ENCODE results near the gene RBM33. TPM values are rescaled to one million over a fixed set of nuclear protein-coding genes. Genes with fewer than 3 reads are reported as not detected.

RBM33 gene
- total and polyA plus RNA-seq, 2 experiments from 2014 or later, result 10.5 to 36.0 TPM

DNA sequence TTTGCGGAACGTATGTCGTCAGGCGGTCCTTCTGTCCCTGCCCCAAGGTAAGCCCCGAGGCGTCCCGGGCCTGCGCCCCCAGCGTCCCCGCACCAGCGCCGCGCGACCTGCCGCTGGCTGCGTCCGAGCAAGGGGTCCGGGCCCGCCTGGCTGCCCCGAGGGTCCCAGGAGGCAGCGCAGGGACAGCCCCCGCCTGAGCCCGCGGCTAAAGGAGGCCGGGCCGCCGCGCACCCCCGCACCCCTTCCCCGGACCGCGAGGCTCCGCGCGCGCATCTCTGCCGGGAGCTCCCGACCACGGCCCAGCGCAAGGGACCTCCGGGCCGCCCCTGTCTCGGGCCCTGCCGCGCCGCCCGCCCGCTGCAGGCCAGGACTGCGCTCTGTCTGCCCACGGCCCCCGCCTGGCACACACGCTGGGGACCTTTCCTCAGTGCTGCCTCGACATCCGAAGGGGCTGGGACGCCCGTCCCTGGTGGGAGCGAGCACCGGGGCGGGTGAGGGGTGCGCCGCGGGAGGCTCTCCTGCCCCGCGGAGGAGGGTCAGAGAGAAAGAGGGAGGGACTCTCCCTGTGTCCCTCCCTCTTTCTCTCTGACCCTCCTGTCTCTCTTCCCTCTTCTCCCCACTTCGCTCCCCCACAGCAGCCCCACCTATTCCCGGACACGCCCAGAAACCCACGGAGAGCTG, 142.8 kb downstream of the RBM33 start:
- DNase-seq, result peak; percentile 51
- H2AFZ ChIP-seq, result peak overlapping the region; percentile 67
- no peaks in the 10 kb centered on the region for H3K9me2 ChIP-seq (ENCODE audit: insufficient read depth)
- peak overlapping the region; percentile 74 for H3K4me3 ChIP-seq
- H3K4me1 ChIP-seq (ENCODE audit: insufficient read depth), result no peaks in the 10 kb centered on the region
- no peaks in the 10 kb centered on the region for H3K79me2 ChIP-seq (ENCODE audit: insufficient read depth)
- peak overlapping the region; percentile 71 for H3K9ac ChIP-seq
- H4K20me1 ChIP-seq (ENCODE audit: insufficient read depth), result no peaks in the 10 kb centered on the region
- TF ChIP-seq EZH2 (IDR thresholded peaks at IDR 0.05; ENCODE audit: insufficient read depth, poor library complexity, severe bottlenecking), result no peak
- no peak for TF ChIP-seq EZH2phosphoT487 (IDR thresholded peaks at IDR 0.05; ENCODE audit: insufficient read depth, low read depth)
- H3K9me3 ChIP-seq (ENCODE audit: low read depth), result no peaks in the 10 kb centered on the region
- H3K4me2 ChIP-seq (ENCODE audit: unreplicated experiment), result peak overlapping the region; percentile 92
- H3F3A ChIP-seq (ENCODE audit: insufficient read depth), result peaks cover 16% of the 10 kb centered on the region
- WGBS, 2 experiments (ENCODE audit: low coverage in 1 of 2, low lambda C conversion rate in 2 of 2, missing lambda C conversion rate in 2 of 2), result 2 to 5% methylated on average over 29 to 57 of the region's 68 CpGs
- H3K27ac ChIP-seq, result no peak overlapping the region
- in situ Hi-C loops (cut with MboI), result no loop called here
- no peaks in the 10 kb centered on the region for H3K27me3 ChIP-seq (replicated peaks; ENCODE audit: insufficient read depth)
- no peaks in the 10 kb centered on the region for H3K36me3 ChIP-seq (ENCODE audit: low read depth)

DNA sequence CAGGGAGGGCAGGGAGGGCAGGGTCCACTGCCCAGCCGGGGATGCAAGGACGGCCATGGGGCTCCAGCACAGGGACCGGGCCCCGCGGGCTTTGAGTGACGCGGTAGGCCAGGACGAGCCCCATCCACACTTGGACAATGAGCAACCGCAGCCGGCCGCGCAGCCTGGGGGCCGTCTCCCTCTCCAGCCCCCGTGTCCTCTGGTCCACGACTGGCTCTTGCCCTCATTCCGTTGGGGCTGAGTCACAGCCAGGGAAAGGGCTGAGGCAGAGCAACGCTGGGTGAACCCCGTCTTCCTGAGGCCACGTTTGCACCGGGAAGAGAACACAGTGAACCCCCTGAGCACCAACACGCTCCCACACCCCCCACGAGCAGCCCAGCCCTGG, 144.1 kb downstream of the RBM33 start:
- Histone ChIP-seq H3K9ac (no peak overlapping the region), H4K20me1 (ENCODE audit: insufficient read depth) (no peaks in the 10 kb centered on the region), H3K27ac (no peak overlapping the region), H3K4me2 (ENCODE audit: unreplicated experiment) (no peak overlapping the region), H3K9me3 (ENCODE audit: low read depth) (no peaks in the 10 kb centered on the region), H3K79me2 (ENCODE audit: insufficient read depth) (no peaks in the 10 kb centered on the region), H3K4me3 (no peak overlapping the region), H3K4me1 (ENCODE audit: insufficient read depth) (no peaks in the 10 kb centered on the region), H3K9me2 (ENCODE audit: insufficient read depth) (no peaks in the 10 kb centered on the region), H3K27me3 (replicated peaks; ENCODE audit: insufficient read depth) (no peaks in the 10 kb centered on the region), H3K36me3 (ENCODE audit: low read depth) (no peaks in the 10 kb centered on the region), H3F3A (ENCODE audit: insufficient read depth) (peaks cover 16% of the 10 kb centered on the region), H2AFZ (no peak overlapping the region)
- DNase-seq, result no peak
- in situ Hi-C loops (cut with MboI), result no loop called here
- no peak for TF ChIP-seq EZH2 (IDR thresholded peaks at IDR 0.05; ENCODE audit: insufficient read depth, poor library complexity, severe bottlenecking)
- TF ChIP-seq EZH2phosphoT487 (IDR thresholded peaks at IDR 0.05; ENCODE audit: insufficient read depth, low read depth), result no peak
- WGBS, 2 experiments (ENCODE audit: low coverage in 1 of 2, low lambda C conversion rate in 2 of 2, missing lambda C conversion rate in 2 of 2), result 78 to 90% methylated on average over 9 to 22 of the region's 22 CpGs

DNA sequence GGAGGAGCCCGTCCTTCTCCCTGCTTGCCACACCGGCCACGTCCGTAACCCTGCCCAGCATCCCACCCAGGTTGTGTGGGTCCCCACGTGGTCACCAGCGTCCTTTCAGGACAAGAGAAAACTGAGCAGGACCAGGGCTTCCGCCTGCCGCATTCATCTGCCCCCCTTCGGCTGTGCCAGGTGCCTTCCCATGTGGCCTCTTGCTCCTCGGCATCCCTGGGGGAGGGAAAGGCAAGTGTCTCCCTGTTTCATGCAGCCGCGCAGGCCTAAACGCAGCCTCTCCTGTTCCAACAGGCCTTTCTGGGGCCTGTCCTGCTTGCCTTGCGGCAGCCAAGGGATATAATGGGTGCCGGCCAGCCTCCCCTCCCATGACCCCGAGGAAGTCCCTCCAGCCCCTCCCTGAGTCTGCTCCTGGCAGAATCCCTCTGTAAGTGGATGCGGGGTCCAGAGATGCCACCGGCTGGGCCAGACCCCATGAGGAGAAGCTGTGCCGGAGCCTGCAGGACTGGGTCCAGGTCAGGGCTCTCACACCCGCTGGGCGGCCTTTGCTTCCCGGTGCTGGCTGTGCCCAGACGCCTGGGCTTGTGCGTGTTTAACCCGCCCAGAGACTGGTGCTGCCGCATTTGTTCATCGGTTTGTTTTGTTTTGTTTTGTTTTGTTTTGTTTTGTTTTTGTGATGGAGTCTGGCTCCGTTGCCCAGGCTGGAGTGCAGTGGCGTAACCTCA, 144.7 kb downstream of the RBM33 start:
- no peaks in the 10 kb centered on the region for H3K36me3 ChIP-seq (ENCODE audit: low read depth)
- DNase-seq, result no peak
- H3K9me3 ChIP-seq (ENCODE audit: low read depth), result no peaks in the 10 kb centered on the region
- no peak overlapping the region for H3K4me3 ChIP-seq
- no peaks in the 10 kb centered on the region for H3K4me1 ChIP-seq (ENCODE audit: insufficient read depth)
- in situ Hi-C loops (cut with MboI), result no loop called here
- H3K9me2 ChIP-seq (ENCODE audit: insufficient read depth), result no peaks in the 10 kb centered on the region
- no peak overlapping the region for H2AFZ ChIP-seq
- no peak for TF ChIP-seq EZH2phosphoT487 (IDR thresholded peaks at IDR 0.05; ENCODE audit: insufficient read depth, low read depth)
- TF ChIP-seq EZH2 (IDR thresholded peaks at IDR 0.05; ENCODE audit: insufficient read depth, poor library complexity, severe bottlenecking), result no peak
- peaks cover 16% of the 10 kb centered on the region for H3F3A ChIP-seq (ENCODE audit: insufficient read depth)
- H3K27me3 ChIP-seq (replicated peaks; ENCODE audit: insufficient read depth), result no peaks in the 10 kb centered on the region
- no peak overlapping the region for H3K4me2 ChIP-seq (ENCODE audit: unreplicated experiment)
- WGBS, 2 experiments (ENCODE audit: low coverage in 1 of 2, low lambda C conversion rate in 2 of 2, missing lambda C conversion rate in 2 of 2), result 79 to 87% methylated on average over 29 of the region's 29 CpGs
- no peaks in the 10 kb centered on the region for H4K20me1 ChIP-seq (ENCODE audit: insufficient read depth)
- H3K9ac ChIP-seq, result no peak overlapping the region
- no peaks in the 10 kb centered on the region for H3K79me2 ChIP-seq (ENCODE audit: insufficient read depth)
- no peak overlapping the region for H3K27ac ChIP-seq

- in situ Hi-C loops (cut with MboI), result loop anchor here (10.0 kb wide), 1 partner anchor 1034 kb away; no protein-coding TSS in a partner anchor
- Histone ChIP-seq H3K27me3 (replicated peaks; ENCODE audit: insufficient read depth) (peaks cover 4% of the 10 kb centered on the region), H3F3A (ENCODE audit: insufficient read depth) (peaks cover 7% of the 10 kb centered on the region), H3K9me3 (ENCODE audit: low read depth) (no peaks in the 10 kb centered on the region), H3K4me1 (ENCODE audit: insufficient read depth) (no peaks in the 10 kb centered on the region), H2AFZ (no peak overlapping the region), H4K20me1 (ENCODE audit: insufficient read depth) (no peaks in the 10 kb centered on the region), H3K79me2 (ENCODE audit: insufficient read depth) (no peaks in the 10 kb centered on the region), H3K9me2 (ENCODE audit: insufficient read depth) (no peaks in the 10 kb centered on the region), H3K9ac (no peak overlapping the region), H3K27ac (no peak overlapping the region), H3K36me3 (ENCODE audit: low read depth) (no peaks in the 10 kb centered on the region), H3K4me3 (no peak overlapping the region), H3K4me2 (ENCODE audit: unreplicated experiment) (no peak overlapping the region)
- TF ChIP-seq EZH2phosphoT487 (IDR thresholded peaks at IDR 0.05; ENCODE audit: insufficient read depth, low read depth) (no peak), EZH2 (IDR thresholded peaks at IDR 0.05; ENCODE audit: insufficient read depth, poor library complexity, severe bottlenecking) (no peak)
- WGBS, 2 experiments (ENCODE audit: low coverage in 1 of 2, low lambda C conversion rate in 2 of 2, missing lambda C conversion rate in 2 of 2), result 67 to 71% methylated on average over 8 of the region's 8 CpGs
- DNase-seq, result no peak
These were observed 146.2 kb downstream of the RBM33 start for GRCh38 chr7:155790666-155791065.
